ENCODE data around the gene LRRC4C. TPM values are rescaled to one million over a fixed set of nuclear protein-coding genes. Genes with fewer than 3 reads are reported as not detected.

The LRRC4C gene
- total RNA-seq, 1 experiment from 2014 or later, result not detected

DNA sequence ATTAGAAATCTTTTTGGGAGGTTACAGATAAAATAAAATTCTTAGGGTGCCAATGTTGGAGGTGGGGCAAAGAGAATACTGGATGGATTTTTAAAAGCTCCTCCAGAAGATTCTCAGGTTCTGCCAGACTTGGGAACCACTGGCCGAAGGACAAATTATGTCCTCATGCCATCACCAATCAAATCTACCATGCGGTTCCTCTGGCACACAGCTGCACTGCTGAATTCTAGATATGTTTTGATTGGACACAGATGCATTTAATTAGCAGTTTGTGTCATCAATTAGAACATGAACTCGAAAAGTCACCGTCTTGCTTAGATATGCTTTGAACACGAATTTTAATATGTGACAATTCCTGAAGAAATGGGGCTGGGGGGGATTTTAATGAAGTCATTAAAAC lies 1269.2 kb downstream of the LRRC4C start:
- H3K4me1 Mint-ChIP-seq (ENCODE audit: low read depth, unreplicated experiment), result no peaks in the 10 kb centered on the region
- no peak overlapping the region for H3K27ac Mint-ChIP-seq (ENCODE audit: unreplicated experiment)
- TF ChIP-seq, protein P1, sequence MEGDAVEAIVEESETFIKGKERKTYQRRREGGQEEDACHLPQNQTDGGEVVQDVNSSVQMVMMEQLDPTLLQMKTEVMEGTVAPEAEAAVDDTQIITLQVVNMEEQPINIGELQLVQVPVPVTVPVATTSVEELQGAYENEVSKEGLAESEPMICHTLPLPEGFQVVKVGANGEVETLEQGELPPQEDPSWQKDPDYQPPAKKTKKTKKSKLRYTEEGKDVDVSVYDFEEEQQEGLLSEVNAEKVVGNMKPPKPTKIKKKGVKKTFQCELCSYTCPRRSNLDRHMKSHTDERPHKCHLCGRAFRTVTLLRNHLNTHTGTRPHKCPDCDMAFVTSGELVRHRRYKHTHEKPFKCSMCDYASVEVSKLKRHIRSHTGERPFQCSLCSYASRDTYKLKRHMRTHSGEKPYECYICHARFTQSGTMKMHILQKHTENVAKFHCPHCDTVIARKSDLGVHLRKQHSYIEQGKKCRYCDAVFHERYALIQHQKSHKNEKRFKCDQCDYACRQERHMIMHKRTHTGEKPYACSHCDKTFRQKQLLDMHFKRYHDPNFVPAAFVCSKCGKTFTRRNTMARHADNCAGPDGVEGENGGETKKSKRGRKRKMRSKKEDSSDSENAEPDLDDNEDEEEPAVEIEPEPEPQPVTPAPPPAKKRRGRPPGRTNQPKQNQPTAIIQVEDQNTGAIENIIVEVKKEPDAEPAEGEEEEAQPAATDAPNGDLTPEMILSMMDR (IDR thresholded peaks at IDR 0.05; ENCODE audit: unreplicated experiment), result no peak
- intact Hi-C loops (cut with micrococcal nuclease; ENCODE audit: unreplicated experiment), result no loop called here
- no peaks in the 10 kb centered on the region for H3K27me3 Mint-ChIP-seq (ENCODE audit: unreplicated experiment)
- H3K36me3 Mint-ChIP-seq (ENCODE audit: insufficient read depth, unreplicated experiment), result no peaks in the 10 kb centered on the region
- DNase-seq, result no peak
- no peak overlapping the region for H3K4me3 Mint-ChIP-seq (ENCODE audit: low read depth, unreplicated experiment)
- peaks cover 3% of the 10 kb centered on the region for H3K9me3 Mint-ChIP-seq (ENCODE audit: low read depth, unreplicated experiment)
- CTCF ChIA-PET, result no interaction called here
- no TSS peak for BruUV-seq (replicated peaks)

DNA sequence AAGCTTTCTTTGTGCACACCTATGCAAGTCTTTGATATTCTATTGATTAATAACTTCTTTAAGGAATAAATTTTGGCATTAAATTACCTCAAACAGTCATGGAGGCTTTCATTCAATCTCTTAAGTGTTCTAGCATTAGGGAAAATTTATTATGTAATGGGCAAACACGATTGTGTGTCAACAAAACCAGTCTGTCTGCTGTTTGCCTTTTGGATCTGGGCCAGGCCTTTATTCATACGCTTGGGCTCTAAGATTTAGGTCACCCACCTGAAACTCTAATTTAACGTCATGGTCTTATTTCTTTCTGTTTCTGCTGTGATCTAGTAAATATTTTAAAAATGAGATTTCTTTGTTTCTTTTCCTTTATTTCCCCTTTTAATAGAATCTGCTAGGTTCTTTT lies 1270.6 kb downstream of the LRRC4C start:
- CTCF ChIA-PET, result no interaction called here
- peaks cover 3% of the 10 kb centered on the region for H3K9me3 Mint-ChIP-seq (ENCODE audit: low read depth, unreplicated experiment)
- no peak for DNase-seq
- no peaks in the 10 kb centered on the region for H3K4me1 Mint-ChIP-seq (ENCODE audit: low read depth, unreplicated experiment)
- no peak overlapping the region for H3K4me3 Mint-ChIP-seq (ENCODE audit: low read depth, unreplicated experiment)
- BruUV-seq (replicated peaks), result no TSS peak
- no peaks in the 10 kb centered on the region for H3K36me3 Mint-ChIP-seq (ENCODE audit: insufficient read depth, unreplicated experiment)
- intact Hi-C loops (cut with micrococcal nuclease; ENCODE audit: unreplicated experiment), result no loop called here
- H3K27ac Mint-ChIP-seq (ENCODE audit: unreplicated experiment), result no peak overlapping the region
- no peaks in the 10 kb centered on the region for H3K27me3 Mint-ChIP-seq (ENCODE audit: unreplicated experiment)
- TF ChIP-seq, protein P1 (IDR thresholded peaks at IDR 0.05; ENCODE audit: unreplicated experiment), result no peak

DNA sequence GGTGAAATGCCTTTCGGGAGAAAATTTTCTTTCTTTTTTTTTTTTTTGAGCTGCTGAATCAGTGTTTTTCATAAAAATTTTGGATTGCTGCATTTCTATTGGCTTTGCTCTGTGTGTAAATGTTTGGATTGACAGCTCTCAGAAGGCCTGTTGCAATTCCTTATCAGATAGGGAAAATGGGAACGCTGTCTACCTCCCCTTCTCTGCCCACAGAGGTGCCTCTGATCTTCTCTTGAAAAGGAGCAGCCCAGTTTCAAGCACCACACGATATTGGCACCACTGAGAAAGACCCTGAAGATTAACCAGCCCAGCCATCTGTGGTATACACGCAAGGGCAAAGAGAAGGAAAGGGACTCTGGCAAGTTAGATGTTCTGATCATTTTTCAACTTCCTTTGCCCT lies 1272.2 kb downstream of the LRRC4C start:
- CTCF ChIA-PET, result no interaction called here
- no peak overlapping the region for H3K4me3 Mint-ChIP-seq (ENCODE audit: low read depth, unreplicated experiment)
- DNase-seq, result no peak
- peaks cover 3% of the 10 kb centered on the region for H3K9me3 Mint-ChIP-seq (ENCODE audit: low read depth, unreplicated experiment)
- no peaks in the 10 kb centered on the region for H3K27me3 Mint-ChIP-seq (ENCODE audit: unreplicated experiment)
- no TSS peak for BruUV-seq (replicated peaks)
- intact Hi-C loops (cut with micrococcal nuclease; ENCODE audit: unreplicated experiment), result no loop called here
- TF ChIP-seq, protein P1 (IDR thresholded peaks at IDR 0.05; ENCODE audit: unreplicated experiment), result no peak
- no peaks in the 10 kb centered on the region for H3K4me1 Mint-ChIP-seq (ENCODE audit: low read depth, unreplicated experiment)
- H3K27ac Mint-ChIP-seq (ENCODE audit: unreplicated experiment), result no peak overlapping the region
- no peaks in the 10 kb centered on the region for H3K36me3 Mint-ChIP-seq (ENCODE audit: insufficient read depth, unreplicated experiment)

DNA sequence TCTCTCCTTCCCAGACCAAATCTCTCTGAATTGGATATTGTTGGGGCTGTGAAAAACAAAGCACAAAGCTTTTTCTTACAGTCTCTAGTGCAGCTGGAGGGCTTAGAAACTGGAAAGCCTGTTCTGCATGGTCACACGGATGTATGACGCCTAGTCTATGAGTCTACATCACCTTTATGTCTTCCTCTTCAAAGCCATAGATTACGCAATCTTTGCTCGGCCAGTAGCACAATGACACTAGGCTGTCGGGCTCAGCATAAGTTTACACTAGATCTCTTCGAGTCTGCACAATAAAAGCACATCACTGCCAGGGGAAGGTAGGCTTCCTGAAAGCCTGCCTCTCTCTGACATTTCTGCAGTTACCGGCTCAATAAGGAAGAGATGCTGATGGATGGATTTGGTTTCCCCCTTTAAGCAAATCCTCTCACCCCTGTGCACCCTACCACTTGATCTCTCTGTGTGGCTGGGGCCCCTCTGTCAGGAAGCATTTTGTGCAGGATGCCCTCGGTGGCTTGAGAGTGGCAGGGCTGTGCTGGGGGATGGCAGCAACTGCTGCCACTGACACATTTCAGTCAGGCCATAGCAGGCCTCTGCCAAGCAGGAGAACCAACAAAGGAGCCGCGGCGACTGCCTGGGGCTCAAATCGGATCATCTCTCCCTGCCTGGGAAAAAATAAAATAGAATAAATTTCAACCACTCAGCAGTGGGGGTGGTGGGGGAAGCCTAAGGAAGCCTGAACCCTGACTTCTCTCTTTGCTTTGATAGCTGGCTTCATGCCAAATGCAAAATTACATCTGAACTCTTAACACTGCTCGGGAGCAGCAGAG lies 1272.8 kb downstream of the LRRC4C start:
- no peaks in the 10 kb centered on the region for H3K36me3 Mint-ChIP-seq (ENCODE audit: insufficient read depth, unreplicated experiment)
- H3K4me3 Mint-ChIP-seq (ENCODE audit: low read depth, unreplicated experiment), result no peak overlapping the region
- BruUV-seq (replicated peaks), result no TSS peak
- no peaks in the 10 kb centered on the region for H3K27me3 Mint-ChIP-seq (ENCODE audit: unreplicated experiment)
- TF ChIP-seq, protein P1 (IDR thresholded peaks at IDR 0.05; ENCODE audit: unreplicated experiment), result no peak
- peaks cover 3% of the 10 kb centered on the region for H3K9me3 Mint-ChIP-seq (ENCODE audit: low read depth, unreplicated experiment)
- CTCF ChIA-PET, result no interaction called here
- no peak overlapping the region for H3K27ac Mint-ChIP-seq (ENCODE audit: unreplicated experiment)
- intact Hi-C loops (cut with micrococcal nuclease; ENCODE audit: unreplicated experiment), result no loop called here
- H3K4me1 Mint-ChIP-seq (ENCODE audit: low read depth, unreplicated experiment), result no peaks in the 10 kb centered on the region
- DNase-seq, result no peak
